ENCODE results near the gene KIRREL3.

The KIRREL3 gene

GRCh38 chr11:126546694-126547093 lies 453.9 kb downstream of the KIRREL3 start:
- DNase-seq (ENCODE audit: low read depth, low spot score): no peak
- H3K4me3 ChIP-seq (ENCODE audit: low read depth, low read length): no peak overlapping the region
- POLR2A ChIA-PET: interaction anchor here (0.9 kb wide), 1 partner anchor 11 kb away, joined by 3 read pairs; no protein-coding TSS in a partner anchor
- CTCF ChIA-PET: interaction anchor here (0.9 to 2.0 kb wide), 3 partner anchors 64 to 236 kb away, joined by 3 to 8 read pairs (median 5); no protein-coding TSS in a partner anchor
- TF ChIP-seq CTCF (IDR thresholded peaks at IDR 0.05; ENCODE audit: insufficient read depth, low read length, missing control alignments): no peak

GRCh38 chr11:126546191-126546590 lies 454.4 kb downstream of the KIRREL3 start:
- CTCF ChIA-PET: interaction anchor here (1.9 to 2.0 kb wide), 2 partner anchors 65 to 236 kb away, joined by 5 to 8 read pairs; no protein-coding TSS in a partner anchor
- POLR2A ChIA-PET: no interaction called here
- no peak overlapping the region for H3K4me3 ChIP-seq (ENCODE audit: low read depth, low read length)
- DNase-seq (ENCODE audit: low read depth, low spot score): no peak
- no peak for TF ChIP-seq CTCF (IDR thresholded peaks at IDR 0.05; ENCODE audit: insufficient read depth, low read length, missing control alignments)

GRCh38 chr11:126545057-126545555 lies 455.5 kb downstream of the KIRREL3 start:
- DNase-seq (ENCODE audit: low read depth, low spot score): no peak
- TF ChIP-seq CTCF (IDR thresholded peaks at IDR 0.05; ENCODE audit: insufficient read depth, low read length, missing control alignments): no peak
- CTCF ChIA-PET: interaction anchor here (1.9 to 2.0 kb wide), 2 partner anchors 64 to 234 kb away, joined by 5 to 8 read pairs; no protein-coding TSS in a partner anchor

GRCh38 chr11:126544108-126545056 lies 456.2 kb downstream of the KIRREL3 start:
- ChIA-PET POLR2A (no interaction called here), CTCF (interaction anchor here (1.0 to 2.0 kb wide), 4 partner anchors 64 to 235 kb away, joined by 3 to 8 read pairs (median 6); no protein-coding TSS in a partner anchor)
- TF ChIP-seq CTCF (IDR thresholded peaks at IDR 0.05; ENCODE audit: insufficient read depth, low read length, missing control alignments): no peak
- H3K4me3 ChIP-seq (ENCODE audit: low read depth, low read length): no peak overlapping the region
- DNase-seq (ENCODE audit: low read depth, low spot score): no peak

More at GRCh38 chr11:126545057-126545555, 455.5 kb downstream of the KIRREL3 start:
- POLR2A ChIA-PET: no interaction called here
- H3K4me3 ChIP-seq (ENCODE audit: low read depth, low read length): no peak overlapping the region

GRCh38 chr11:126543691-126544090 lies 456.9 kb downstream of the KIRREL3 start:
- no peak for DNase-seq (ENCODE audit: low read depth, low spot score)
- H3K4me3 ChIP-seq (ENCODE audit: low read depth, low read length): no peak overlapping the region
- POLR2A ChIA-PET: no interaction called here
- CTCF ChIA-PET: interaction anchor here (1.0 to 2.0 kb wide), 3 partner anchors 10 to 234 kb away, joined by 3 to 7 read pairs (median 3); no protein-coding TSS in a partner anchor
- no peak for TF ChIP-seq CTCF (IDR thresholded peaks at IDR 0.05; ENCODE audit: insufficient read depth, low read length, missing control alignments)
